Suppressor macrophage treated with lipopolysaccharide for 4 hours (primary cell): ENCODE measurements around the gene AGXT2.
A peak's percentile ranks its signal among the peaks of the same experiment; 100 is the strongest.
"Not testable (repeated sequence)": the region's sequence is repeated elsewhere in the genome, so short reads cannot be mapped to it uniquely, and the experiment has no call there.

Source experiments
- DNase-seq: peaks from one replicate; pipeline ENCODE4 v3.0.0-alpha.2; 2020

Gene AGXT2

GRCh38 chr5:35010676-35011075 is 37.1 kb downstream of the AGXT2 start:
- no peak for DNase-seq

GRCh38 chr5:35009657-35010056 is 38.1 kb downstream of the AGXT2 start:
- no peak for DNase-seq

- no peak for DNase-seq
Observed at GRCh38 chr5:35009019-35009418, 38.7 kb downstream of the AGXT2 start.

GRCh38 chr5:35004771-35005170 is 43.0 kb downstream of the AGXT2 start:
- DNase-seq = no peak

GRCh38 chr5:35004200-35004599 is 43.5 kb downstream of the AGXT2 start:
- DNase-seq = no peak

GRCh38 chr5:35003018-35003957 is 44.5 kb downstream of the AGXT2 start:
- peak; percentile 72 for DNase-seq

GRCh38 chr5:35002459-35002858 is 45.3 kb downstream of the AGXT2 start:
- no peak for DNase-seq

GRCh38 chr5:35001842-35002241 is 45.9 kb downstream of the AGXT2 start:
- DNase-seq = no peak

GRCh38 chr5:34998058-34998789 is 49.5 kb downstream of the AGXT2 start:
- DNase-seq = no peak

GRCh38 chr5:34996261-34996660 is 51.5 kb downstream of the AGXT2 start:
- no peak for DNase-seq

- no peak for DNase-seq
Observed at GRCh38 chr5:34993951-34994350, 53.8 kb downstream of the AGXT2 start.

- no peak for DNase-seq
Observed at GRCh38 chr5:34991486-34992238, 56.1 kb downstream of the AGXT2 start.

- no peak for DNase-seq
Observed at GRCh38 chr5:34986965-34987364, 60.8 kb downstream of the AGXT2 start.

- DNase-seq = no peak
Observed at GRCh38 chr5:34982823-34983222, 64.9 kb downstream of the AGXT2 start.

GRCh38 chr5:34978681-34979080 is 69.1 kb downstream of the AGXT2 start:
- DNase-seq = no peak

GRCh38 chr5:34977934-34978613 is 69.7 kb downstream of the AGXT2 start:
- no peak for DNase-seq

GRCh38 chr5:34976347-34976746 is 71.4 kb downstream of the AGXT2 start:
- DNase-seq = no peak

- DNase-seq = not testable (repeated sequence)
Observed at GRCh38 chr5:34971655-34972054, 76.1 kb downstream of the AGXT2 start.

GRCh38 chr5:34970552-34970951 is 77.2 kb downstream of the AGXT2 start:
- DNase-seq = no peak

- DNase-seq = no peak
Observed at GRCh38 chr5:34968258-34968657, 79.5 kb downstream of the AGXT2 start.

GRCh38 chr5:34967540-34967939 is 80.2 kb downstream of the AGXT2 start:
- DNase-seq = no peak

GRCh38 chr5:34959323-34959722 is 88.4 kb downstream of the AGXT2 start:
- DNase-seq = no peak
